ENCODE results near the gene ARMS2.

The ARMS2 gene

DNA sequence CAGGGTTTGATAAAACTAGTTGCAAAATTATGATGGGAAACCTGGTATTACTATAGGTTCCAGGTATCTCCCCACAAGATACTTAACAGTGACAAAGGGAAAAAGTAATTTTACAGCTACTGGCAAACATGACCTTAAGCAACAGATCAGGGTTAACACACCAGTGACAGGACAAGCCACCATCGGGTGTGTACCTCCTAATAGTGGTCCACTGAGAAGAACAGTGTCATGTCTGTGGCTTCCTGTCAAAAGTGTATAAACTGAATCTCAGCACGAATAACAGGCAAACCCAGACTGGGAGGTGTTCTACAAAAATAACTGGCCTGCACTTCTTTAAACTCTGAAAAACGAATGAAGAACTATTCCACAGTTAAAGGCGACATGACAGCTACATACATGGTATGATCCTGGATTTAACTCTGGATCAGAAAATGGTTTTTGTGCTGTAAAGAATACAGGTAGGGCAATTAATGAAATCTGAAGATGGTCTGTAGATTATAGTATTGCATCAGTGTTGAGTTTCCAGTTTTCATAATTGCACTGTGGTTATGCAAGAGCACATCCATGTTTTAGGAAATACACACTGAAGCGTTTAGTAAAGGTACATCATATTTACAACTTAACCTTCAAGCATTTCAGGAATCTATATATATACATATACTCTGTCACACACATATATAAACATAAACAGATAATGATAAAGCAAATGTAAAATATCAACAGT lies 32.0 kb upstream of the ARMS2 start:
- H3K27ac ChIP-seq, result no peak overlapping the region

DNA sequence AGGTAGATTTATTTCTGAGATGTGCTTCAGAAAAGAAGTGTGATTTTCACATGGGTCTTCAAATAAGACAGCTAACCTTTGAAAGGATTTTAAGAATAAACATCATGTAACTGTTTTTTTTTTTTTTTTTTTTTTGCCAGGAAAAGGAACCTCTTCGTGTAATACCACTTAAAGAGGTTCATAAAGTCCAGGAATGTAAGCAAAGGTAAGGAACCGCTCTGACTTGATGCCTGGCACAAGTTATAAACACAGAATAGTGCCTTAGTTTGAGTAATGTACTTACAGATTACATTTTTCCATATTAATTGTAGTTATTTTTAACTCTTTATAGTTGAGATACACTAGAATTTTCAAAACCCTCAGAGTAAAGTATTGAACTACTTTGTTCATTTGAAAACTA lies 30.4 kb upstream of the ARMS2 start:
- no peak overlapping the region for H3K27ac ChIP-seq
- H3K4me2 ChIP-seq, result no peak overlapping the region
- TF ChIP-seq Cebpa-rat (IDR thresholded peaks at IDR 0.05), result no peak
- H4K20me1 ChIP-seq, result no peaks in the 10 kb centered on the region
- no peak overlapping the region for H3K9ac ChIP-seq
- H3K9me3 ChIP-seq, result no peaks in the 10 kb centered on the region
- H3K4me1 ChIP-seq, result peaks cover 17% of the 10 kb centered on the region
- H3K36me3 ChIP-seq, result no peaks in the 10 kb centered on the region
- no peak overlapping the region for H3K4me3 ChIP-seq
- no peaks in the 10 kb centered on the region for H3K27me3 ChIP-seq

More for the DNA sequence above, 32.0 kb upstream of the ARMS2 start:
- no peaks in the 10 kb centered on the region for H3K36me3 ChIP-seq
- no peak for TF ChIP-seq Cebpa-rat (IDR thresholded peaks at IDR 0.05)
- peaks cover 16% of the 10 kb centered on the region for H3K4me1 ChIP-seq
- no peak overlapping the region for H3K9ac ChIP-seq
- H3K9me3 ChIP-seq, result no peaks in the 10 kb centered on the region
- H3K4me3 ChIP-seq, result no peak overlapping the region
- H3K4me2 ChIP-seq, result no peak overlapping the region
- no peaks in the 10 kb centered on the region for H3K27me3 ChIP-seq
- H4K20me1 ChIP-seq, result no peaks in the 10 kb centered on the region

DNA sequence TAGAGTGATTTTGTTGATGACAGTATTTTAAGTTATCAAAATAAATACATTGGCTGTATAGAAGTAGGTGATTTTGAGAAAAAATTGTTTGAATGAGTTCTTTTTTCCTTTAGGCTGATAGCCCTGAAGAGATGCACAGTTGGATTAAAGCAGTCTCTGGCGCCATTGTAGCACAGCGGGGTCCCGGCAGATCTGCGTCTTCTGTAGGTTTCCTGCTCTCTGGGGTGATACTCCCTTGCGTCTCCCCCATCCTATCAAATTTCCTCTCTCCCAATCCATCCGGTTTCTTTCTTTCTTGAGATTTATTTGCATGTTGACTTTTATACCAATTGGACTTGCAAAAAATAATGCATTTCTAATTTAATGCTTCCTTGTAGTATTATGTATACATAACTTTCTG lies 27.6 kb upstream of the ARMS2 start:
- H3K36me3 ChIP-seq, result peaks cover 6% of the 10 kb centered on the region; the same call in 1 of the 2 replicates
- no peaks in the 10 kb centered on the region for H3K27me3 ChIP-seq
- no peak for TF ChIP-seq Cebpa-rat (IDR thresholded peaks at IDR 0.05)

DNA sequence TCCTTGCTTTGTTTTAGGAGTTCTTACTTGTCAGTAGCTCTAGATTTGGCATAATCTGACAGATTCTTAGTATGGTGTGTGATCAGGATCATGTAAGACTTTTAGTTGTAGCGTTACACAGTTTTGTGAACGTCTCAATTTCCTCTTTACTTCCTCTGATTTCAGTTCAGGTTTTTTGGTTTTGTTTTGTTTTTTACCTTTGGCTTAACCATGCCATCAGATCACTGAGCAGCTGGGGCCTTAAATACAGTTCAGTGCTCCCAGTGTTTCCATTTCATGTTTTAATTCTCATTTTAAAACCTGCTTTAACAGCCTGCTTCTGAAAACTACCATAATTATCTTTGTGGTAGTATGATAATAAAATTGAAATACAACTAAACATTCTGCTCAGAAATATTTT lies 27.2 kb upstream of the ARMS2 start:
- TF ChIP-seq Cebpa-rat (IDR thresholded peaks at IDR 0.05), result no peak
- Histone ChIP-seq H3K9ac (no peak overlapping the region), H3K4me2 (peak overlapping the region; percentile 19; the same call in 1 of the 2 replicates), H3K36me3 (peaks cover 6% of the 10 kb centered on the region; the same call in 1 of the 2 replicates), H4K20me1 (no peaks in the 10 kb centered on the region), H3K4me3 (no peak overlapping the region), H3K4me1 (peaks cover 25% of the 10 kb centered on the region), H3K9me3 (no peaks in the 10 kb centered on the region), H3K27me3 (no peaks in the 10 kb centered on the region), H3K27ac (no peak overlapping the region)

More for the DNA sequence above, 27.6 kb upstream of the ARMS2 start:
- Histone ChIP-seq H3K4me2 (peak overlapping the region; percentile 19; the same call in 1 of the 2 replicates), H3K9me3 (no peaks in the 10 kb centered on the region), H3K4me3 (no peak overlapping the region), H3K9ac (no peak overlapping the region), H4K20me1 (no peaks in the 10 kb centered on the region), H3K4me1 (peaks cover 25% of the 10 kb centered on the region), H3K27ac (no peak overlapping the region)

GRCh38 chr10:122435212-122435827 lies 19.1 kb upstream of the ARMS2 start:
- H4K20me1 ChIP-seq, result no peaks in the 10 kb centered on the region

GRCh38 chr10:122441961-122442360 lies 12.5 kb upstream of the ARMS2 start:
- H3K4me2 ChIP-seq, result no peak overlapping the region
- H4K20me1 ChIP-seq, result no peaks in the 10 kb centered on the region
- TF ChIP-seq Cebpa-rat (IDR thresholded peaks at IDR 0.05), result no peak
- peaks cover 11% of the 10 kb centered on the region for H3K4me1 ChIP-seq
- H3K4me3 ChIP-seq, result no peak overlapping the region
- no peak overlapping the region for H3K27ac ChIP-seq
- H3K9ac ChIP-seq, result no peak overlapping the region
- no peaks in the 10 kb centered on the region for H3K36me3 ChIP-seq
- H3K9me3 ChIP-seq, result peaks cover 7% of the 10 kb centered on the region
- H3K27me3 ChIP-seq, result no peaks in the 10 kb centered on the region

More at GRCh38 chr10:122435212-122435827, 19.1 kb upstream of the ARMS2 start:
- Histone ChIP-seq H3K9me3 (peaks cover 7% of the 10 kb centered on the region), H3K27me3 (no peaks in the 10 kb centered on the region), H3K4me1 (no peaks in the 10 kb centered on the region), H3K4me3 (no peak overlapping the region), H3K9ac (no peak overlapping the region), H3K4me2 (no peak overlapping the region), H3K36me3 (no peaks in the 10 kb centered on the region), H3K27ac (no peak overlapping the region)
- no peak for TF ChIP-seq Cebpa-rat (IDR thresholded peaks at IDR 0.05)

GRCh38 chr10:122445469-122445868 lies 9.0 kb upstream of the ARMS2 start:
- Histone ChIP-seq H3K36me3 (no peaks in the 10 kb centered on the region), H3K9me3 (no peaks in the 10 kb centered on the region), H3K9ac (no peak overlapping the region), H3K4me1 (peaks cover 11% of the 10 kb centered on the region), H3K4me2 (peak overlapping the region; percentile 35; the same call in 1 of the 2 replicates), H3K27ac (no peak overlapping the region), H3K27me3 (no peaks in the 10 kb centered on the region), H3K4me3 (no peak overlapping the region), H4K20me1 (no peaks in the 10 kb centered on the region)
- no peak for TF ChIP-seq Cebpa-rat (IDR thresholded peaks at IDR 0.05)

DNA sequence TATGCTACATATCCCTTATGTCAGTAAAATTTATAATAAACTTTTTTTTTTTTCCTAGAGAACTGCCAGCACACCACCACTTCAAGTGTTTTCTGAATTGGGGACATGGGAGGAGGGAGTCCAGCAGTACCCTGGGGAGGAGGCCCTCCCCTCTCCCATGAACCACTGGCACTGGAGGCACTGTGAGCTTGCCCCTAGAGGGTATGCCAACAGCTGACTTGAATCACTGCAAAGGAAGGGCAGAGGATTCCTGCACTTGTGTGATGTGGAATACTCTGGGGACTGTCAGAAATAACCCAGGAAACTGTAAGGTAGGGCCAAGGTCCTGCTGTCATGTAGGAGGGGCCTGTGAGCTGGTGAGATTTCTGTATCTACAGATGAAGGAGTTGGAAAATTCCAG lies 8.5 kb upstream of the ARMS2 start:
- Histone ChIP-seq H3K9me3 (no peaks in the 10 kb centered on the region), H3K27ac (no peak overlapping the region), H3K9ac (no peak overlapping the region), H3K36me3 (no peaks in the 10 kb centered on the region), H3K4me1 (peaks cover 11% of the 10 kb centered on the region), H3K27me3 (no peaks in the 10 kb centered on the region), H3K4me2 (peak overlapping the region; percentile 35), H3K4me3 (no peak overlapping the region), H4K20me1 (no peaks in the 10 kb centered on the region)
- no peak for TF ChIP-seq Cebpa-rat (IDR thresholded peaks at IDR 0.05)

DNA sequence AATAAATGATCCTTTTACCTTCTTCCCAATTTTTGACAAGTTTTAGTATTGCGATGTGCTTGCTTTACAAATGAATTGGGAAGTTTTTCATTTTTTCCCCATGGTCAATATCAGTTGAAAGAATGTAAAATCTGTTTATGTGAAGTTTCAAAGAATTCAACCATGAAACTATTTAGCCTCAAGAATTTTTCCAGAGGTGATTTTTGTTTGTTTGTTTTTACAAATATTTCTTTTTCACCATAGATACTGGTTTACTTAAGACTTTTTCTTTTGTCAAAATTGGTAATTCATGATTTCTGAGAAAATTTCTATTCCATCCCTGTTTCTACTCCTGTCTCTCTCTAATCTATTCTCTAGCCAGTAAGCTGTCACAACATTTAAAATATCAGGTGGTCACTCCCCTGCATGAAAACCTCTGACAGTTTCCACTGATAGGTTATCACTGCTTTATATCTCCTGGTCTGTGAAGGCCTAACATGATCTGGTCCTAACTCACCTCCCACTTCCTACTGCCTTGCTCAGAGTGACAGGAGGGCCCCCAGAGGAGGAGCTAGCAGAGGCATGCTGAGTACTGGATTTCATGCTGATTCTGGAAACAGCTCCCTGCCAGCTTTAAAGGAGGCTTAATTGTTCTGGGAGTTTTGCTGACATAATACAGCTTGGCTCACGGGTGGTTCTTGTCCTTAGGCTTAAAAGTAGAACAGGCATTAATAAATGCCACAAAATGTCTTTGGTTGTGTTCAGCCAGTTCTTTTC lies 7.6 kb upstream of the ARMS2 start:
- H3K27ac ChIP-seq, result no peak overlapping the region
- no peak overlapping the region for H3K4me3 ChIP-seq
- no peak overlapping the region for H3K9ac ChIP-seq
- no peak overlapping the region for H3K4me2 ChIP-seq
- H3K9me3 ChIP-seq, result no peaks in the 10 kb centered on the region
- no peaks in the 10 kb centered on the region for H3K36me3 ChIP-seq
- peaks cover 11% of the 10 kb centered on the region for H3K4me1 ChIP-seq
- H4K20me1 ChIP-seq, result no peaks in the 10 kb centered on the region
- TF ChIP-seq Cebpa-rat (IDR thresholded peaks at IDR 0.05), result no peak
- H3K27me3 ChIP-seq, result no peaks in the 10 kb centered on the region

DNA sequence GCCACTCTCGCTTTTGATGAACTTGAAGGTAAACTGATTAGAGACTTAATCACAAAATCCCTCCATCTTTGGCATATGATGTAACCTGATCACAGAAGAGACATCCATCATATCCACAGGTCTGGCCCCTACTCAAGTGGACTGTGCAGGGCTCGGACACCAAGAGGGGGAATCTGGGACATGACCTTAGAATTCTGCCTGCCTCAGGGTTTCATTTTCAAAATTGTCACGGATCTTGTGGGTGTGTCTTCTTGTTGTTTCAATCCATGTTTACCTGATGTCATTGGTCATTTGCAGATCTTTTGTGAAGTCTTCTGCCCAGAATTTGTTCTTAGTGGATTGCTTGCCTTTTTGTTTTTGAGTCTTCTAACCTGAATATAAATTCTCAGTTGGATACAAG lies 5.9 kb upstream of the ARMS2 start:
- no peak for TF ChIP-seq Cebpa-rat (IDR thresholded peaks at IDR 0.05)
- H3K36me3 ChIP-seq, result no peaks in the 10 kb centered on the region
- H3K9me3 ChIP-seq, result no peaks in the 10 kb centered on the region
- no peaks in the 10 kb centered on the region for H3K27me3 ChIP-seq
- no peaks in the 10 kb centered on the region for H4K20me1 ChIP-seq
- no peak overlapping the region for H3K27ac ChIP-seq
- no peak overlapping the region for H3K4me2 ChIP-seq
- H3K4me3 ChIP-seq, result no peak overlapping the region
- peaks cover 11% of the 10 kb centered on the region for H3K4me1 ChIP-seq
- no peak overlapping the region for H3K9ac ChIP-seq
